ENCODE results near the gene TTK.
"Not testable (repeated sequence)": the region's sequence is repeated elsewhere in the genome, so short reads cannot be mapped to it uniquely, and the experiment has no call there.

TTK gene

DNA sequence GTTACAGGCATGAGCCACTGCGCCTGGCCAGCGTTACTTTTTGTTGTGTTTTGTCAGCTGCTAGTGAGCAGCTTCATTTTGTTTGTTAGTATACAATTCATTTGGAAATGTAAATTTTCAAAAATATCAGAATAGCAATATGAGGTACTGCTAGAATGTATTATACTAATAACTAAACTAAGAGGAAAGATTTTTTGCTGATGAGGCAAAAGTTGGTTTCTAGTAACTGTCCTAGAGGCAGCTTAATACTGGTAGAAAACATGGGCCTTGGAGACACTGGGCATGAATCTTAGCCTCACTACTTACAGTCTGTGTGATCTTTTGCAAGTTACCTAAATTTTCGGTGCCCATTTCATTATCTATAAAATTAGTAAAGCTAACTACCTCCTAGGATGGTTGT, 24.1 kb downstream of the TTK start:
- DNase-seq = no peak
- Histone ChIP-seq H4K5ac (ENCODE audit: low read length) (no peak overlapping the region), H3K4me3 (ENCODE audit: low read length) (no peak overlapping the region), H3K18ac (ENCODE audit: low read length) (no peak overlapping the region), H3K36me3 (ENCODE audit: control insufficient read depth, insufficient read depth, low read length) (peaks cover 7% of the 10 kb centered on the region), H3K4me1 (ENCODE audit: control insufficient read depth, low read depth, low read length) (no peaks in the 10 kb centered on the region), H2BK120ac (ENCODE audit: low read depth, low read length) (no peak overlapping the region), H3K27ac (ENCODE audit: low read depth, low read length) (no peak overlapping the region), H2BK15ac (replicated peaks; ENCODE audit: low read depth) (no peak overlapping the region), H2AK5ac (ENCODE audit: low read length) (no peak overlapping the region), H3K4me2 (ENCODE audit: low read length) (no peak overlapping the region), H3K4ac (ENCODE audit: low read depth, low read length) (no peak overlapping the region), H2BK5ac (ENCODE audit: low read length) (no peak overlapping the region), H3K79me1 (ENCODE audit: low read length) (no peaks in the 10 kb centered on the region), H3K56ac (ENCODE audit: low read length) (no peak overlapping the region), H3K79me2 (ENCODE audit: control insufficient read depth, insufficient read depth, low read length) (no peaks in the 10 kb centered on the region), H3K23ac (ENCODE audit: low read length) (no peak overlapping the region), H3K9ac (ENCODE audit: low read length) (no peak overlapping the region), H4K8ac (ENCODE audit: low read depth, low read length) (no peak overlapping the region), H3K27me3 (ENCODE audit: insufficient read depth, low read length, poor library complexity) (no peaks in the 10 kb centered on the region)
- WGBS (ENCODE audit: extremely low coverage, insufficient coverage, low lambda C conversion rate) = no CpG with 5 or more reads among the region's 3 CpGs

DNA sequence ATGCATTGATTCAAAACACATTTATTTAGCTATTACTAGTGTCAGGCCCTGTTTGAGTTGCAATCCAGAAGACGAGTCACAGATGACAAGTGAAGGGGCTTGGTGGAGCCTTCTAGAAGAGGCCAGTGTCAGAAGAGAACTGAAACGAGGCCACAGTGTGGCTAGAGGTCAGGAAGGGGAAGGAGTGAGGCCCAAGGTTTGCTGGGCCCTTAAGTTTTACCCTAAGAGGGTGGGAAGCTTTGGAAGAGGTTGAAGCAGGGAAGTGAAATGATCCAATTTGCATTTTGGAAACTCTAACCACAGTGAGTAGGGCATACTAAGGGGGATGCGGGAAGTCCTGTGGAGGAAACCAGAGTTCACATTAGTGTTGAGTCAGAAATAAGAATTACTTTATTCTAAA, 25.0 kb downstream of the TTK start:
- Histone ChIP-seq H3K4me2 (ENCODE audit: low read length) (no peak overlapping the region), H2BK15ac (replicated peaks; ENCODE audit: low read depth) (no peak overlapping the region), H2BK120ac (ENCODE audit: low read depth, low read length) (no peak overlapping the region), H3K23ac (ENCODE audit: low read length) (no peak overlapping the region), H3K27ac (ENCODE audit: low read depth, low read length) (no peak overlapping the region), H3K27me3 (ENCODE audit: insufficient read depth, low read length, poor library complexity) (no peaks in the 10 kb centered on the region), H3K79me1 (ENCODE audit: low read length) (no peaks in the 10 kb centered on the region), H3K4me1 (ENCODE audit: control insufficient read depth, low read depth, low read length) (no peaks in the 10 kb centered on the region), H2BK5ac (ENCODE audit: low read length) (no peak overlapping the region), H3K9ac (ENCODE audit: low read length) (no peak overlapping the region), H3K4me3 (ENCODE audit: low read length) (no peak overlapping the region), H3K4ac (ENCODE audit: low read depth, low read length) (no peak overlapping the region), H3K18ac (ENCODE audit: low read length) (no peak overlapping the region), H3K56ac (ENCODE audit: low read length) (no peak overlapping the region), H2AK5ac (ENCODE audit: low read length) (no peak overlapping the region), H3K36me3 (ENCODE audit: control insufficient read depth, insufficient read depth, low read length) (peaks cover 7% of the 10 kb centered on the region), H4K8ac (ENCODE audit: low read depth, low read length) (no peak overlapping the region), H3K79me2 (ENCODE audit: control insufficient read depth, insufficient read depth, low read length) (no peaks in the 10 kb centered on the region), H4K5ac (ENCODE audit: low read length) (no peak overlapping the region)
- WGBS (ENCODE audit: extremely low coverage, insufficient coverage, low lambda C conversion rate) = no CpG with 5 or more reads among the region's 3 CpGs
- no peak for DNase-seq

DNA sequence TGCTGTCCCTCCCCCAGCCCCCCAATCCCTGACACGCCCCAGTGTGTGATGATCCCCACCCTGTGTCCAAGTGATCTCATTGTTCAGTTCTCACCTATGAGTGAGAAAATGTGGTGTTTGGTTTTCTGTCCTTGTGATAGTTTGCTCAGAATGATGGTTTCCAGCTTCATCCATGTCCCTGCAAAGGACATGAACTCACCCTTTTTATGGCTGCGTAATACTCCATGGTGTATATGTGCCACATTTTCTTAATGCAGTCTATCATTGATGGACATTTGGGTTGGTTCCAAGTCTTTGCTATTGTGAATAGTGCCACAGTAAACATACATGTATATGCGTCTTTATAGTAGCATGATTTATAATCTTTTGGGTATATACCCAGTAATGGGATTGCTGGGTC, 43.8 kb downstream of the TTK start:
- not testable (repeated sequence) for H3K36me3 ChIP-seq (ENCODE audit: control insufficient read depth, insufficient read depth, low read length); H3K9ac ChIP-seq (ENCODE audit: low read length); H3K4me3 ChIP-seq (ENCODE audit: low read length); H4K8ac ChIP-seq (ENCODE audit: low read depth, low read length); H3K79me1 ChIP-seq (ENCODE audit: low read length); H3K4me1 ChIP-seq (ENCODE audit: control insufficient read depth, low read depth, low read length); H2BK15ac ChIP-seq (replicated peaks; ENCODE audit: low read depth); H3K4me2 ChIP-seq (ENCODE audit: low read length); H3K27ac ChIP-seq (ENCODE audit: low read depth, low read length); H2BK5ac ChIP-seq (ENCODE audit: low read length); H3K18ac ChIP-seq (ENCODE audit: low read length); H2AK5ac ChIP-seq (ENCODE audit: low read length); DNase-seq; H2BK120ac ChIP-seq (ENCODE audit: low read depth, low read length); H3K79me2 ChIP-seq (ENCODE audit: control insufficient read depth, insufficient read depth, low read length); H3K27me3 ChIP-seq (ENCODE audit: insufficient read depth, low read length, poor library complexity); H4K5ac ChIP-seq (ENCODE audit: low read length); H3K23ac ChIP-seq (ENCODE audit: low read length); H3K56ac ChIP-seq (ENCODE audit: low read length); H3K4ac ChIP-seq (ENCODE audit: low read depth, low read length)
- WGBS (ENCODE audit: extremely low coverage, insufficient coverage, low lambda C conversion rate) = no CpG with 5 or more reads among the region's 3 CpGs

DNA sequence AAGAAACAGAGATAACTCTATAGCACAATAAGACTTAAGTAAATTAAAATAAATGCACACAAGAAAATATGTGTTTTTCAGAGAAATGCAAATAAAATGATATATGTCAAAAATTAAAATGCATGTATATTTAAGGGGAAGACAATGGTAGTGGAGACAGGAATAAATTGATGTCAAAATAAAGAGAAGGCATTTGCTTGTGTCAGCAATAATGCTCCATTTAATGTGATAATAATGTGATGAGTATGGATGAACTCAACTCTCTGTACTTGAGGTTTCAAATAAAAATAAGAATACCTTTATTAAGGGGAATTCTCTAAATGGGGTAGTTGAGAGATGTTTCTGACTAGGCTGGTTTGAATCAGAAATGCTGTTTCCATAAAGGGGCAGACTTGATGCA, 56.3 kb downstream of the TTK start:
- no peaks in the 10 kb centered on the region for H3K79me2 ChIP-seq (ENCODE audit: control insufficient read depth, insufficient read depth, low read length)
- H3K4ac ChIP-seq (ENCODE audit: low read depth, low read length) = no peak overlapping the region
- H4K5ac ChIP-seq (ENCODE audit: low read length) = no peak overlapping the region
- no peaks in the 10 kb centered on the region for H3K79me1 ChIP-seq (ENCODE audit: low read length)
- H3K18ac ChIP-seq (ENCODE audit: low read length) = no peak overlapping the region
- no peak overlapping the region for H3K4me3 ChIP-seq (ENCODE audit: low read length)
- no peak overlapping the region for H3K4me2 ChIP-seq (ENCODE audit: low read length)
- H4K8ac ChIP-seq (ENCODE audit: low read depth, low read length) = no peak overlapping the region
- H2BK120ac ChIP-seq (ENCODE audit: low read depth, low read length) = no peak overlapping the region
- H3K4me1 ChIP-seq (ENCODE audit: control insufficient read depth, low read depth, low read length) = no peaks in the 10 kb centered on the region
- H2AK5ac ChIP-seq (ENCODE audit: low read length) = no peak overlapping the region
- no peak overlapping the region for H3K56ac ChIP-seq (ENCODE audit: low read length)
- no peak overlapping the region for H2BK15ac ChIP-seq (replicated peaks; ENCODE audit: low read depth)
- H3K9ac ChIP-seq (ENCODE audit: low read length) = no peak overlapping the region
- no peak overlapping the region for H3K23ac ChIP-seq (ENCODE audit: low read length)
- H2BK5ac ChIP-seq (ENCODE audit: low read length) = no peak overlapping the region
- H3K27ac ChIP-seq (ENCODE audit: low read depth, low read length) = no peak overlapping the region
- no peak for DNase-seq
- H3K27me3 ChIP-seq (ENCODE audit: insufficient read depth, low read length, poor library complexity) = no peaks in the 10 kb centered on the region
- H3K36me3 ChIP-seq (ENCODE audit: control insufficient read depth, insufficient read depth, low read length) = no peaks in the 10 kb centered on the region

DNA sequence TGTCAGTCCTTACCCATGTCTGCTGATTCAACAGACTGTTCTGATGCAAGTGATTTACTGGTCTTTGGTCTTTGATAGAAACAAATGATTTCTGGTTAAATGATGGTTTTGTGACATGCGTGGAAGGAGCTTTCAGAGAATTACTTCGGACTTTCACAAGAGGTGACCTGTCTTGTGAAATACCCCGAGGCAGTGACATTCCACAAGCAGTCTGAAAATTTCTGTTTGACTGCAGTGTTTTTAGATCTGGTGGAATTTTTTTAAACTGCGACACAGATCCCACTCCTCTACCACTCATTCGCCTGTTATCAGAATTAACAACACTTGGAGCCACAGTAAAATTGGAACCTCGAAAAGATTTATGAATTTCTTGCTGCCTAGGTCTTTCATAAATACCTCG, 63.7 kb downstream of the TTK start:
- H3K4ac ChIP-seq (ENCODE audit: low read depth, low read length); H2BK5ac ChIP-seq (ENCODE audit: low read length); H3K18ac ChIP-seq (ENCODE audit: low read length); H3K4me1 ChIP-seq (ENCODE audit: control insufficient read depth, low read depth, low read length); H2BK15ac ChIP-seq (replicated peaks; ENCODE audit: low read depth); H4K5ac ChIP-seq (ENCODE audit: low read length); H4K8ac ChIP-seq (ENCODE audit: low read depth, low read length); DNase-seq; H3K79me1 ChIP-seq (ENCODE audit: low read length); H3K9ac ChIP-seq (ENCODE audit: low read length); H2AK5ac ChIP-seq (ENCODE audit: low read length); H3K79me2 ChIP-seq (ENCODE audit: control insufficient read depth, insufficient read depth, low read length); H3K4me2 ChIP-seq (ENCODE audit: low read length); H3K27me3 ChIP-seq (ENCODE audit: insufficient read depth, low read length, poor library complexity); H3K4me3 ChIP-seq (ENCODE audit: low read length); H2BK120ac ChIP-seq (ENCODE audit: low read depth, low read length); H3K23ac ChIP-seq (ENCODE audit: low read length); H3K56ac ChIP-seq (ENCODE audit: low read length); H3K27ac ChIP-seq (ENCODE audit: low read depth, low read length); H3K36me3 ChIP-seq (ENCODE audit: control insufficient read depth, insufficient read depth, low read length): not testable (repeated sequence)
- no CpG with 5 or more reads among the region's 7 CpGs for WGBS (ENCODE audit: extremely low coverage, insufficient coverage, low lambda C conversion rate)

DNA sequence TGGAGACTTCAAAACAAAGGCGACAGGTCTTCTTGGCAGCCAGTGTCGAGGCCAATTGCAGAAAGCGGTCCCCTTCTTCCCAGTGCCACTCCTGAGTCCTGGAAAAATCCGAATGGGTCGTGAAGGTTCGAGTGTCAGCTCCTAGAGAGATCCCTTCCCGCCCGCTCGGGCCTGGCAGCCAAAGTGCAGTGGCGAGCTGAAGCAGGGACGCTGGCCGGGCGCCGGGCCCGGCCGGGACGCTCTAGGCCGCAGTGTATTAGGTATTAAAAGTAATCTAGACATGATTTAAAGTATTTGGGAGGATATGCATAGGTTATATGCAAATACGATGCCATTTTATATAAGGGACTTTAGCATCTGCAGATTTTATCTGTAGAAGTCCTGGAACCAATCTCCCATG, 66.0 kb downstream of the TTK start:
- not testable (repeated sequence) for H3K4me1 ChIP-seq (ENCODE audit: control insufficient read depth, low read depth, low read length); H2AK5ac ChIP-seq (ENCODE audit: low read length); H2BK120ac ChIP-seq (ENCODE audit: low read depth, low read length); H3K36me3 ChIP-seq (ENCODE audit: control insufficient read depth, insufficient read depth, low read length); H3K79me2 ChIP-seq (ENCODE audit: control insufficient read depth, insufficient read depth, low read length); H2BK5ac ChIP-seq (ENCODE audit: low read length); H3K79me1 ChIP-seq (ENCODE audit: low read length); H3K27ac ChIP-seq (ENCODE audit: low read depth, low read length); H4K8ac ChIP-seq (ENCODE audit: low read depth, low read length); H3K23ac ChIP-seq (ENCODE audit: low read length); H3K4me3 ChIP-seq (ENCODE audit: low read length); H4K5ac ChIP-seq (ENCODE audit: low read length); H3K9ac ChIP-seq (ENCODE audit: low read length); H3K18ac ChIP-seq (ENCODE audit: low read length); H3K56ac ChIP-seq (ENCODE audit: low read length); DNase-seq; H3K4ac ChIP-seq (ENCODE audit: low read depth, low read length); H3K4me2 ChIP-seq (ENCODE audit: low read length); H2BK15ac ChIP-seq (replicated peaks; ENCODE audit: low read depth); H3K27me3 ChIP-seq (ENCODE audit: insufficient read depth, low read length, poor library complexity)
- WGBS (ENCODE audit: extremely low coverage, insufficient coverage, low lambda C conversion rate) = no CpG with 5 or more reads among the region's 19 CpGs
